IPS DF 6.9 (cell line): ENCODE data around the gene BLACAT1.

Experiments used
- DNase-seq: peaks from one replicate; pipeline ENCODE4 v3.0.0-alpha.2; 2013; ENCODE audit warnings: low read depth, low spot score
- H3K27ac ChIP-seq: one replicate; pipeline ENCODE4 v1.5.1; 2013; ENCODE audit warnings: low read length, control low read depth
- H3K27me3 ChIP-seq: 2 replicates; pipeline ENCODE4 v1.6.1; 2013; ENCODE audit warnings: mild to moderate bottlenecking, low read length; ENCODE audit not compliant: control insufficient read depth, insufficient read depth
- H3K36me3 ChIP-seq: 2 replicates; pipeline ENCODE4 v1.6.1; 2013; ENCODE audit warnings: low read length; ENCODE audit not compliant: control insufficient read depth, insufficient read depth
- H3K4me1 ChIP-seq: 2 replicates; pipeline ENCODE4 v1.6.1; 2013; ENCODE audit warnings: low read length; ENCODE audit not compliant: control insufficient read depth, insufficient read depth
- H3K4me3 ChIP-seq: 2 replicates; pipeline ENCODE4 v1.5.1; 2013; ENCODE audit warnings: mild to moderate bottlenecking, low read length
- H3K9me3 ChIP-seq: 2 replicates; pipeline ENCODE4 v1.6.1; 2013; ENCODE audit warnings: low read length, inconsistent platforms; ENCODE audit not compliant: control insufficient read depth, insufficient read depth
- WGBS: extraction: QIAGEN DNeasy Blood & Tissue Kit; methylation state at CpG from one replicate; pipeline ENCODE4 v1.1.7; 2013; ENCODE audit warnings: mixed read lengths, missing lambda C conversion rate; ENCODE audit not compliant: insufficient read length, insufficient coverage; 5-methylcytosine and 5-hydroxymethylcytosine counted together

BLACAT1 gene

DNA sequence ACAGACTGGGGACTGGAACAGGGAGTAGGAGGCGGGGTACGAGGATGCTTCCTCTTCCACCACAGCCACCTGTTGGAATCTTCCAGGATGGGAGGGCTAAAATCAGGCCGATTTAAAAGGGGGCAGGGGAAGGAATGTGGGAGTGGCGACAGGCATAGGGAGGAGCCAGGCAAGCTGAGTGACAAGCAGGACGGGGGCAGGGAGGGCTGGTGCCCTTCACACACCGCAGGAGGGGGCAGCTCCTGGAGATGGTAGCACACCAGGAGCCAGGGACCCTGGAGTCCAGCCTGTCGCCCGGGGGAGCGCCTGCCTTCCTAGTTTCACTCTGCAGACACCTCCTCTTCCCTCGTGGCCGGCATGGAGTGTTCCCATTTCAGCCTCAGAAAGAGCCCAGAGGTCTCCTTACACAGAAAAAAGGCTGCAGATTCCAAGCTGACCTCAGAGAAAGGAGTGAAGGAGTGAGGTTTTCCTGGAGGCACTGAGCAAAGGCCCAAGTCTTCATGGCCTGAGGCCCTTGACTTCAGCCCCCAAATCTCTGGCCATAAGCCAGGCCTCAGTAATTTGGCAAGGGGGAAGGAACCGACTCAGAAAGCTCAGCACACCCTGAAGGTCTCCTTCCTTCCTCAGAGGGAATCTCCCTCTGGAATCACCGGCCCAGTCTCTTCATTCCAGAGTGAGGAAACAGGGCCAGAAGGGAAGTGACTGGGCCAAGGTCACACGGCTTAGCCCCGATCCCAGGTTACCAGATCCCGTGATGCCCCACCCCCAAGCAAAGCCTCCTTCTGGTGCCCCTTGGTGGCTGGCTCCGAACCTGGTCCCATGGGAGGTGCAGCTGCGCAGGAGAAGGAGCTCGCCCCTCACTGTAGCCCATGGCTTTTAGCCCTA is 8.1 kb downstream of the BLACAT1 start:
- no peaks in the 10 kb centered on the region for H3K27me3 ChIP-seq
- H3K4me3 ChIP-seq = no peak overlapping the region
- no CpG with 5 or more reads among the region's 19 CpGs for WGBS
- no peak for DNase-seq
- no peak overlapping the region for H3K27ac ChIP-seq
- no peaks in the 10 kb centered on the region for H3K9me3 ChIP-seq
- no peaks in the 10 kb centered on the region for H3K36me3 ChIP-seq
- peaks cover 58% of the 10 kb centered on the region for H3K4me1 ChIP-seq

DNA sequence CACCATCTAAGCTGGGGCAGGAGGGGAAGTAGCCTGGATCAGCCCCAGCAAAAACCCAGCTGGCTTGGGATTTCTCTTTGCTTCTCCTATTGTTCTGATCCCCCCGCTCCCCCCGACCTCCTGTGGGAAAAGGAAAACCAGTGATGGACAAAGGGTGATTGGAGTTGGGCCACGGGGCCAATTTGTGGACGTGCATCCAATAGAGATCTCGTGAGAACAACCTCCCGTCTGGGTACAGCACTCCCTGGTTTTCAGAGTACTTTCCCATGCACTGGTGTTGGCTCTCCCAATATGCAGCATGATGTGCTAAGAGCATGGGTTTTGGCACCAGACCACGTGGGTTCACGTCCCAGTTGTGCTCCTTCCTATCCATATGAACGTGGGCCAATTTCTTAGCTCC is 9.0 kb downstream of the BLACAT1 start:
- Histone ChIP-seq H3K36me3 (no peaks in the 10 kb centered on the region), H3K4me3 (no peak overlapping the region), H3K9me3 (no peaks in the 10 kb centered on the region), H3K4me1 (peaks cover 60% of the 10 kb centered on the region), H3K27ac (no peak overlapping the region), H3K27me3 (no peaks in the 10 kb centered on the region)
- no peak for DNase-seq
- no CpG with 5 or more reads among the region's 9 CpGs for WGBS

DNA sequence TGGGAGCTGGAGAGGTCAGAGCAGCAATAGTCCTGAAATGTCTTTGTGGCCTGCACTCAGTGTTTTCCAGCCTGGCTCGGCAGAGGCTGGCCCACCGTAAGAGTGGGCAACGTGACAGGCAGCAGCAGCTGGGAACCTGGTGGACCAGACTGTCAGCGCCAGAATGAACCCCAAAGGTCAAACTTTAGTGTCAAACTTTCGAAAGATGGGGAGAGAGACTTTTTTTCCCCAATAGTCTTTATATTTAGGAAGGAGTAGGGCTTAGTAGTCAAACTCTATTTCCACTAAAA is 10.3 kb downstream of the BLACAT1 start:
- peaks cover 64% of the 10 kb centered on the region for H3K4me1 ChIP-seq
- H3K27me3 ChIP-seq = no peaks in the 10 kb centered on the region
- H3K4me3 ChIP-seq = no peak overlapping the region
- no CpG with 5 or more reads among the region's 5 CpGs for WGBS
- H3K9me3 ChIP-seq = no peaks in the 10 kb centered on the region
- no peak for DNase-seq
- H3K27ac ChIP-seq = peak overlapping the region; percentile 28
- no peaks in the 10 kb centered on the region for H3K36me3 ChIP-seq

DNA sequence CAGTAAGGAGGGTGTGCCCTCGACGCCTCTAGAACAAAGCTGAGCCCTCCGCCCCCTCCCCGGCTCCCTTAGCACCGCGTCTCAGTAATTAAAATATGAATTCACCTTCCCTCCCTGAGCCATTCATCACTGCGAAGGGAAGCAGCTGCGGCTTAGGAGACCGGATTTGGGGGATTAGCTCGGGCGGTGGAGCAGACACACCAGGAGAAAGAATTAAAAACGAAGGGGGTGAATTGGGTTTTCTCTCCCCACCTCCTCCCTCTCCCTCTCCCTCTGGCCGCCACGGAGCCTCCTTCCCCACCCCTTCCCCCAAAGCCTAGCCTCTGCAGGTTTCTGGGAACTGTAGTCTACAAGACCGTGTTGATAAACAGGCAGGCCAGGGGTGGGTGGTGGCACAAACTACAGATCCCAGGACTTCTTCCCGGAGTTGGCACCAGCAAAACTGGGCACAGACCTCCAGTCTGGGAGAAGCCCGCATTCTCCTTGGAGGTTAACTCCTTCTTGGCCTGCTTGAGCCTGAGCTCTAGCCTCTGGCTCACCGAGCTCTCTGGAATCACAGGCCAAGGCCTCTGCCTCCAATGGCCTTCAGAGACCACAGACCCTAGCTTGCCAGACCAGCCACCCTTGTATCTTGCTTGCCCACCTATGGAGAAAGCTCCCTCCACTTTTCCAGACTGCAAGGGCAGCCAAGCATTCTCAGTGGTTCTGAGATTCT is 10.8 kb downstream of the BLACAT1 start:
- Histone ChIP-seq H3K27ac (peak overlapping the region; percentile 28), H3K36me3 (no peaks in the 10 kb centered on the region), H3K4me3 (no peak overlapping the region; the same call in 1 of the 2 replicates), H3K4me1 (peaks cover 63% of the 10 kb centered on the region), H3K9me3 (no peaks in the 10 kb centered on the region), H3K27me3 (no peaks in the 10 kb centered on the region)
- WGBS = no CpG with 5 or more reads among the region's 18 CpGs
- no peak for DNase-seq

DNA sequence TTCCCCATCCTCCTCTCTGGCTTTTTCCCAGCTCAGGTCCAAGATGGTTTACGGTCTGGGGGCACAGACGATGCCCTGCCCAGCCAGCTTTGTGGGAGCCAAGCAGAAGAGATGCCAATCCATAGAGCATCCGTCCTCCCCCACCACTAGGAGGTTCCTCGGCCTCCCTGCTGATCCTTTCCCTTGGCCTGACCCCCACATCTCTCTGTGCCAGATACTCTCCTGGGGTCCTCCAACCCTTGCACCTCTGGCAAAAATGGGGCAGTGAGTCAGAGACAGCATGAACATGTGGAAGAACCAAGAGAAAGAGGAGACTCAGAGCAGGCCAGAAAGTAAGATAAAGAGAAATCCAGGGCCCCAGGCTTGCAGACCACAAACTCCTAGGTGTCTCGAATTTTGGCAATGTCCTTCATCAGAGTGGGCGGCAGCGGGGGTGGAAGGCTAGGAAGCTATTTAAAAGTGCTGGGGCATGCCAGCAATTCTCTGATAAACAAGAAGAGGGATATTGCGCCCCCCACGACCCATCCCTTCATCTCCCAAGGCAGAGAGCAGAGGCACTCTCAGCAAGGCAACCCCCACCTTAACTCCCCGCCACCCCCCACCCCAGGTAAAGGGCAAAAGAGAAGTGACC is 11.4 kb downstream of the BLACAT1 start:
- Histone ChIP-seq H3K4me3 (no peak overlapping the region), H3K36me3 (no peaks in the 10 kb centered on the region), H3K27me3 (no peaks in the 10 kb centered on the region), H3K27ac (no peak overlapping the region), H3K9me3 (no peaks in the 10 kb centered on the region), H3K4me1 (peaks cover 60% of the 10 kb centered on the region)
- DNase-seq = no peak
- WGBS = no CpG with 5 or more reads among the region's 10 CpGs

DNA sequence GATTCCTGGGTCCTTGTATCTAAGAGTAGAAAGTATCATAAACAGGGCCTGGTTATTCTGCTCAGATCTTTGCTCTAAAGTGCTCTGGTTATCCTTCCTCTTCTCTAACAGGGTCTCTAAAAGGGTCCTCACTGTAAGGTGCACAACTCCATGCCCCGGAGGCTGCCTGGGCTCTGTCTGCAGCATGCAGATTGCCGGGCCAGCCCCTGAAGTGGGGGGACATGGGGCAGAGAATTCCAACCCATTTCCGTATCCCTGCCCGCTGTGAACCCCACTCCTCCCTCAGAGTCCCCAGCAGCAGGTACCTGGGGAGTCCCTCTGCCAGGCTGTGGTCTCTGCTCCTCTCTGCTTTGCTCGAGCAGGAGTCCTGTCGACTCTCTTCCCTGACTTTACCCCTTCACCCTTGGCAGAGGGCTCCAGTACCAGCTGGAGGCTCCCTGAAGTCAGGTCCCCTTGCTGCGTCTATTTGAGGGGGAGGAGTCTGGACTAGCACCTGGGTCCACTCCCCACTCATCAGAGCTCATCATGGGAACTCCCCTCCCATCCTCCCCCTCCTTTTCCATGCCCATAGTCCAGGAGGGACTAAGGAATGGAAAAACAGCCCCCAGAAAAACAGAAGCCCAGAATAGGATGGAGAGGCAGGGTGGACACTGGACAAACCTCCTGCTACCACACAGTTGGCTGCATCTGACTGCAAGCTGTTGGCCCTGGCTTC is 12.1 kb downstream of the BLACAT1 start:
- Histone ChIP-seq H3K27ac (no peak overlapping the region), H3K9me3 (no peaks in the 10 kb centered on the region), H3K4me3 (no peak overlapping the region), H3K27me3 (no peaks in the 10 kb centered on the region), H3K4me1 (peaks cover 54% of the 10 kb centered on the region), H3K36me3 (no peaks in the 10 kb centered on the region)
- no peak for DNase-seq
- WGBS = no CpG with 5 or more reads among the region's 7 CpGs

DNA sequence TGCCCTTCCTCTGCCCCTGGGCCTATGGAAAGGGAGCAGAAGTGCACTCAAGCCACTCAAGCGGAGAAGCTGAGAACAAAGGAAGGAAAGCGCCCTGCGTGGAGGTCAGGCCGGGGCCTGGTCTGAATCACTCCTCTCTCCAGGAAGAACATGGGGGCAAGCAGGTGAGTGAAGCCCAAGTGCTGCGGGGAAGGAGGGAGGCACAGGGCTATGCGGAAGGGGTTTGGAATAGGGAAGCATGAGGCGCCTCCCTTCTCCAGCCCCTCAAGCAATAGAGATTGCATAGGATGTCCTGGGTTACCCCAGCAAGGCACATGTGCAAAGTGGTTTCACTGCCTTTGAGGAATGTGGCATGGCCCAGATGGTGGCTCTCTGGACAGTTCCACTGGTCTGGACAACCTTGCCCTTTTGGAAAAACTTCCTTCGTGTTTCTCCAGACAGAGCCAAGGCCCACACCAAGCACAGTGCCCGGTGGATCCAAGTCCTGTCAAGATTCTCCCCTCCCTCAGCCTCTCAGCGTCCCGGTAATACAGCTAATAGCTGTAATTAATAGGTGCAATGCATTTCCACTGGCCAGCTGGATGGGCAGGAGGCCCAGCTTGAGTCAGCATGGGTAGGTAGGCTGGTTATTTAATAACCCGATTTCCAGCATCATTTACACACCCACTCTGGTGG is 13.7 kb downstream of the BLACAT1 start:
- Histone ChIP-seq H3K4me3 (no peak overlapping the region), H3K4me1 (peaks cover 48% of the 10 kb centered on the region), H3K36me3 (no peaks in the 10 kb centered on the region), H3K27me3 (no peaks in the 10 kb centered on the region), H3K27ac (no peak overlapping the region), H3K9me3 (no peaks in the 10 kb centered on the region)
- no peak for DNase-seq
- no CpG with 5 or more reads among the region's 12 CpGs for WGBS

DNA sequence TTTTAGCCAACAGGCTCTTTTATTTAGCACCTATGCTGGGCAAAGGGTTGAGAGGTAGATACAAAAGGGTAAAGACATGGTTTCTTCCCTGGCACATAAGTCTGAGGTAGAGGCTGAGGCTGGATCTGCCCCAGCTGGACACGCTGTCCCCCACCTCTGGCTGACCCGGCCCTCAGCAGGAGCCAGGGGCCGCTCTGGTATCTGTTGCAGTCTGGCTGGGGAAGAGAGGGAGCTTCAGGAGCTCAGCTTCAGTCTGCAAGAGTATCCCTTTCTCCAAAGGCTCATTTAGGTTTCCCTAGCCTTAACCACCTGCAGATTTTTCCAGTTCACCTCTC is 14.2 kb downstream of the BLACAT1 start:
- Histone ChIP-seq H3K4me3 (no peak overlapping the region), H3K4me1 (peaks cover 46% of the 10 kb centered on the region), H3K27ac (no peak overlapping the region), H3K27me3 (no peaks in the 10 kb centered on the region), H3K9me3 (no peaks in the 10 kb centered on the region), H3K36me3 (no peaks in the 10 kb centered on the region)
- DNase-seq = no peak
- no CpG with 5 or more reads among the region's 3 CpGs for WGBS

DNA sequence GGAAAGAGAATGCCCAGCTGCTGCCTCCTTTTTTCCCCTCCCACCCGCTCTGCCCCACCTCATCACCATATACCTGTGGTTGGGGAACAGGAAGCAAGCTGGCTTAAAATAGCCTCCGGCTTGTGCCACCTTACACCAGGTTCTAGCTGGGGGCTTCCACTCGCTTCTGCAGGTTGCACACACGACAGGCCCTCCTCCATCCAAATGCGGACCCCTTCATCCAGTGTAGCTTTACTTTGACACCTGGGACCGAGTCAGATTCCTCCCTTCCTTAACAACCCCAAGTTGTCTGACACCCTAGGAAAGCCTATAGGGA is 14.6 kb downstream of the BLACAT1 start:
- Histone ChIP-seq H3K4me3 (no peak overlapping the region), H3K27me3 (no peaks in the 10 kb centered on the region), H3K4me1 (peaks cover 44% of the 10 kb centered on the region), H3K36me3 (no peaks in the 10 kb centered on the region), H3K9me3 (no peaks in the 10 kb centered on the region), H3K27ac (no peak overlapping the region)
- WGBS = no CpG with 5 or more reads among the region's 6 CpGs
- DNase-seq = no peak
